HG03066 (cell line): ENCODE data around the gene SPIN3.
"Not testable (repeated sequence)": the region's sequence is repeated elsewhere in the genome, so short reads cannot be mapped to it uniquely, and the experiment has no call there.

Source experiments
- ATAC-seq: cut with Tn5 transposase; IDR thresholded peaks from one replicate; pipeline ENCODE4 v1.9.1; 2021; ENCODE audit warnings: low read depth; ENCODE audit not compliant: unreplicated experiment

SPIN3 gene

DNA sequence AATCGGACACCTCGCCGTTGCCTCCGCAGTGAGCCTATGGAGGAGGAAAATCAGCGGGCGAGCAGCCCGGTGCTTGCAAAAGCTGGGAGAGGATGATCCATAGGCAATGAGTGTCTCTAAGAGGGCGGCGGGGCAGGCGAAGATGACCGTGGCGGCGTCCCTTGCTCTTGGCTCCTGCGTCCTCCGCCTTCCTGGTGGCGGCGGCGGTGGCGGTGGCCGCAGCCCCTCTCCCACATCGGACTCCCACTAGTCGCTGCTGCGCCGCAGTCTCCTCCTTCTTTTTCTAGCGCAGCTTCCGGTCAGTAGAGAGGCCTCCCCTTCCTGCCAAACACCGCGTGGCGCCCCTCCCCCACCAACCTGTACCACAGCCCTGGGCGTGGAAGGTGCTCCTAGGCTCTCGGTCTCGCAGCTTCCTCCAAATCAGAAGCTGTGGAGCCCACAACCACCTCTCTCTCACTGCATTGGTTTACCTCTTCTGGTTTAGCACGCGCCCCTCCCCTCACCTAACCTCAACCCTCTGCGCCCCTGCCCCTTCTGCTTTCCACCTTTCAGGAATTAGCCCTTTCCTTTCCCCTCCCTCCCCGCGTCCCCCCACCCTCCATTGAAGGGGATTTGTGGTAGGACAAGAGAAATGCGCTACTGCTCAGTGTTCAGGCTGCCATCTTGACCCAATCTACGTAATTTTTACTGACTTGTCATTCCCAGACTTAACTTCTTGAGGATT is at the start of gene SPIN3:
Gene SPIN3, minus strand, starts transcription at position 271 of the 724 bp plus-strand sequence. CDS start 594 bp downstream, outside the sequence.
- peak; percentile 99 for ATAC-seq

DNA sequence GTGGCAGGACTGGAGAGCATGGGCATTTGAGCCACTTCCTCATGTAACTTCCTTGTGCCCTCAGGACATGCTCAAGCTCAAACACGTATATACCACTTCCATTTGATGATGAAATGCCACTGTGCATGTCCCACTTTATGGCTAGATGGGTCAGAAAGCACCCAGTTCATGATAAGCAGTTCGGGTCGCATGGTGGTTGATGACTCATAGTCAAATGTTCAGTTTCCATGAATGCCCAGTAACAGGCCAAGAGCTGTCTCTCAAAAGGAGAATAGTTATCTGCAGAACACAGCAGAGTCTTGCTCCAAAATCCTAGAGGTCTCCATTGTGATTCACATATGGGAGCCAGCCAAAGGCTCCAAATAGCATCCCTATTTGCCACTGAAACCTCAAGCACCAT is 48.9 kb upstream of the SPIN3 start:
- ATAC-seq = no peak

GRCh38 chrX:57037265-57037664 is 41.9 kb upstream of the SPIN3 start:
- ATAC-seq = not testable (repeated sequence)

GRCh38 chrX:56994375-56995270 is 718 bp downstream of the SPIN3 start:
- ATAC-seq = peak; percentile 25

DNA sequence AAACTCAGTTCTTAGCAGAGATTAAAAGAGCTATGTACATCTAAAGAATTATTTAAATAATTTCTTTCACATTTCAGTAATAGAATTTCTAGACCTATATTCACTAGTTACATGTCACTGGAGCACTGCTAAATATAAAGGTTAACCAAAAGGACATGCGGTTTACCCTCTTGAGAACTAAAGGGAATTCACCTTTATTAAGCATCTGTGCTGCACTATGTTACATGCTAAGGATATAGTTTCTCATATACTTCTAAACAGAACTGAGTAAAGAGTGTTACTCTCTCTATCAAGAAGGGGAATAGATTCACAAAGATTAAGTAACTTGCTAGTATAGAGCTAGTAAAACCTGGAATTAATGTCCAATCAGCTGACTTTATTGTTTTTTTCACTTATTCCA is 7.6 kb downstream of the SPIN3 start:
- ATAC-seq = no peak

DNA sequence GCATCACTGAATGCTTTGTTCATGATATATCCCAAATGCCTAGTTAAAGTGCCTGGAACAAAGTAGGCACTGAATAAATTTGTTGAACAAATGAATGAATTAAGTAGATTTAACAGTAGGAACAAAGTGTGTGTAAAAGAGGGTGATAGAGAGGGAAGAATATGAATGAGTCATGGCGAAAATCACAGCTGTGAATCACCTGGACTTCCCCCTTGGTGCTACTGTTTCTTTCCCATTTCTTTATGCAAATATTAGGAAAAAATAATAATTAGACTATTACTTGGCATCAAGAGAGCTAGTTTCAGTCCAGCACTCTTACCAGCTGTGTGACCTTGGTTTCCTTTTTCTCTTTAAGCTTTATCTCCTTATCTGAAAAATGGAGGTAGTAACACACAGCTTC is 9.2 kb downstream of the SPIN3 start:
- no peak for ATAC-seq

DNA sequence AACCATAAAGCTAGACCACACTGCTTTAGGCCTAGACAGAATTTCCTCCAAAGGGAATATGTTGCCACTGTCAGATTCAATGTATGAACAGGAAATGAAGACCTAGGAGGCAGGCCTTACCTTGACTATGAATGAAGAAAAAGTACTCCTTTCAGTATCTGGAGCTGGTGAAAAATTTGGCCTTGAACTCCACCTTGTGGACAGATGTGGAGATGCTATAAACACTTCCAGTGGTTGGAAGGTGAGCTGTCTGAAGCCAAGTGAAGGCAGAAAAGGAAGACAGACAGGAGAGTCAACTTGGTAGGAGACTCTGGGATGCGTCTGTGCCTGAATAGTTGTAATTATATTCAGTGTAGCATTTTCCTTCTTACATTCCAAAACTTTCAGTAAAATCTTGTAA is 17.2 kb downstream of the SPIN3 start:
- ATAC-seq = peak; percentile 85

DNA sequence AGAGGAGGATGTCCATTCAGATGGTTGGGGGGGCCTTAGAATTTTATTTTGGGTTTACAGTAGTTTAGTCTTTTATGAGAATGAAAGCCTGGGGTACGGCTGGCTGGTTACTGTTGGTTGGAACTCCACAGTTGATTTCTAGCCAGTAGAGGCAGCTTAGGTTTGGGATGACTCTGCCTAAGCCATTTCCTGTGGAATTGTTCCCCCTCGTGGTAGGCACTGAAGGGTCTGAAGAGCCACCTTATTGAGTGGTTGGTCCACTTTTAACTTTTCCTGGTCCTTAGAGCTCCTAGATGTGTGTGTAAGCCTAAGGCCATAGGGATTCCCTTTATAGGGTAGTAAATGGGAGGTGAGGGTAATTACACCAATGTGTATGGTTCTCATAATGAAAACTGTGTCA is 19.7 kb downstream of the SPIN3 start:
- ATAC-seq = no peak

DNA sequence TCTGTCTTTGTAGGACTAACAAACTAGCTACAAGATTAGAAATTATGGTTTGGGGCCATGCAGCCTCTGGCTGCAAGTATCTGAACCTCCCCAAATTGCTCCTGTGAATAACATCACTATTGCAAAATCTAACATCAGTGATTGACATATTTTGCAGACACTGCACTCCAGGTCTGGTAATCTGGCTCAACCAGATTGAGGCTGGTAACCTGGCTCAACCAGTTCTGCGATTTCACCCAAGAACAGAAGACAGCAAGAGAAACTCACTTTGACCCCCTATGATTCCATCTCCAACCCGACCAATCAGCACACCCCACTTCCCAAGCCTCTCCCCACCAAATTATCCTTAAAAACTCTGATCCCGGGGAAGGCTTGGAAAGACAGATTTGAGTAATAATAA is 20.9 kb downstream of the SPIN3 start:
- no peak for ATAC-seq

DNA sequence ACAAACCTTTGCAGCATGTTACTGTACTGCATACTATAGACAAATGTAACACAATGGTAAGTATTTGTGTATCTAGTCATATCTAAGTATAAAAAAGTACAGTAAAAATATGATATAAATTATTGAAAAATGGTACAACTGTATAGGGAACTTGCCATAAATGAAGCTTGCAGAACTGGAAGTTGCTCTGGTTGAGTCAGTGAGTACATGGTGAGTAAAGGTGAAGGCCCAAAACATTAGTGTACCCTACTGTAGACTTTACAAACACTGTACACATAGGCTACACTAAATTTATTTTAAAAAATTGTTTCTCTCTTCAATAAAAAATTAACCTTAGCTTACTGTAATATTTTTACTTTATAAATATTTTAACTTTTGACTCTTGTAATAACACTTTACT is 25.8 kb downstream of the SPIN3 start:
- ATAC-seq = no peak

DNA sequence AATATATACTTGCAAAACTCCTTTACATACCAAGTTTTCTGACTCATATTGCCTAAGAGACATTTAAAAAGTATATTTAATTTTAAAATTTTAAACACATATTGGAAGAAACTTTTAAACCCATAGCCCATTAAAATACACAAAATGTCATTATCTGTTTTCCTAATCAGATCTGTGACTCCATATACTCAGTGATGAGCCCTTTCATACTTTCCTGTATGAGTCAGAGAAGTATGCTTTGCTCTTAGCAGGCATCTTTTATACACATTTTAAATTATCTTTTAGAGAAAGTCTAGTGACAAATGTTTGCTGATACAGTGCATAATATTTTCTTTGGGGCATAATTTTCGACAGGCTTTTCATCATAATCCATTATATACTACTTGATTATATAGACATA is 26.4 kb downstream of the SPIN3 start:
- ATAC-seq = no peak

GRCh38 chrX:56963377-56963776 is 32.0 kb downstream of the SPIN3 start:
- no peak for ATAC-seq

GRCh38 chrX:56947699-56948098 is 47.6 kb downstream of the SPIN3 start:
- no peak for ATAC-seq

GRCh38 chrX:56946201-56946600 is 49.1 kb downstream of the SPIN3 start:
- not testable (repeated sequence) for ATAC-seq

DNA sequence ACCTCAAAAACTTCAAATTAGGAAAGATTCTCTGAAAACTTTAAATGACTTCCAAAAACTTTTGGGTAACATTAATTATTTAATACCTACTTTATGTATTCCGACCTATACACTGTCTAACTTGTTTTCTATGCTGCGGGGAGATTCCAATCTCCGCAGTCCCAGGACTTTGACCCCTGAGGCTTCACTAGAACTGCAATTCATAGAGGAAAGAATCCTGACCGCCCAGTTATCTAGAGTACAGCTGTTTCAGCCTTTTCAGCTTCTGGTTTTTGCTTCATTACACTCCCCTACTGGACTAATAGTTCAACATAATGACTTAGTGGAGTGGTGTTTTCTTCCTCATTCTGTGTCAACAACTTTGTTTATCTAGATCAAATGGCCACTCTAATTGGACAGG is 50.1 kb downstream of the SPIN3 start:
- not testable (repeated sequence) for ATAC-seq

DNA sequence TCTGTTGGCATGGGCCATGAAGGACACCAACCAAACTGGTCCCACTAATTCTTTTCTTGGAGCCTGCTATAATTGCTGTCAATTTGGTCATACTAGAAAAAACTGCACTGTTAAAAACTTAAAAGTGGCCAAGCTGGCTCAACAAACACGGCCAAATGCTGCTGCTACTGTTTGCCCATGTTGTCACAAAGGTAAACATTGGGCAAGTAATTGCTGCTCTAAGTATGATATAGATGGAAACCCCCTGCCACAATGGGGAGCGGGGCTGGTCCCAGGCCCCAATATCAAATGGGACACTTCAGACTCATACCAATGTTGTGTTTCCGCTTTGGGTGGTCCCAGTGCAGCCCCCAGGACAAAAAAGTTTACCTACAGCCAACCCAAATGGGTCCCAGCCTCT is 52.1 kb downstream of the SPIN3 start:
- no peak for ATAC-seq
